Activated gamma-delta T cell (primary cell): ENCODE results near the gene PARK7.

Experiments
- DNase-seq: peaks from one replicate; lab custom pipeline; 2025; lab: John Stamatoyannopoulos, UW

PARK7 gene

DNA sequence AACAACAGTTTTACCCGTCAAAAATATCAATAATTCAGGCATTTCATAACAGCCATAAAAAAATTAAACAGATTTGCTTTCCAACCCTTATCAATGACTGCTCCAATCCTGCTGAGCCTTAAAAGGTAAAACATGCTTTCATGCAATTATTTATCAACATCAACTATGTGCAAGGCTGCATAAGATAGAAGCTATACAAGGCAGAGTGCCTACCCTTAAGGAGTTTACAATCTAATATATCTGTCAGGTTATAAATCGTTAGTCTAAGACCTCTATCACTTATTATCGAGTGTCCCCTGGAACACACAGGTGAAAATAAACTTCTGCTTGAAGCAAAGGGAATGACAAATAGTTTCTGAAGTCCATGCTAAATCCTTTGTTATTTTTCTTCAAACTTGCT, 62.8 kb downstream of the PARK7 start:
- no peak for DNase-seq

DNA sequence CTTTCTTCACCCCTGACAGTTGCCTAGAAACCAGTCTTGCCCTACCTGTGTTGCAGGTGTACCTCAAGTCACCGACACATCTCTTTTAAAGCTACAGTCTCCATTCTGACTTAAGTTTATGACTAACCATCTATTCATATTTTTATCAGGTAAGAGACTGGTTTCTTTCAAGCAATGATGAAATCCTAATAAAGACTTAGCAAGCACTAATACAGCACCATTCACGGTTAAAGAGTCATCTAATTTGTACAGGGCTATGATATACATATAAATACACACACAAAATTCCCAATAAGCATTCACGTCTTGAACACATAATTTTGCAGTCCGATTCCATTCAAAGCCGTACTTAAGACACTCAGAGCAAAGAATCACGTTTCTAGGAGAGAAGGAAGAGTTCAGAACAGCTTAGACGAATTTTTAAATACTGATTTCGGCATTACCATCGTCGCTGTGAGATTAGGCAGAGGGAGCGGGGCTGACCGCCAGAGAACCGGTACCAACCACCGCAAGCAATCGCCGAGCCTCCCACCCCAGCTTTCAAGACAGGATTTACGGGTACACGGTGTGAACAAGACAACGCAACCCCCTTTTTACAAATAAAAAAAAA, 63.7 kb downstream of the PARK7 start:
- no peak for DNase-seq

DNA sequence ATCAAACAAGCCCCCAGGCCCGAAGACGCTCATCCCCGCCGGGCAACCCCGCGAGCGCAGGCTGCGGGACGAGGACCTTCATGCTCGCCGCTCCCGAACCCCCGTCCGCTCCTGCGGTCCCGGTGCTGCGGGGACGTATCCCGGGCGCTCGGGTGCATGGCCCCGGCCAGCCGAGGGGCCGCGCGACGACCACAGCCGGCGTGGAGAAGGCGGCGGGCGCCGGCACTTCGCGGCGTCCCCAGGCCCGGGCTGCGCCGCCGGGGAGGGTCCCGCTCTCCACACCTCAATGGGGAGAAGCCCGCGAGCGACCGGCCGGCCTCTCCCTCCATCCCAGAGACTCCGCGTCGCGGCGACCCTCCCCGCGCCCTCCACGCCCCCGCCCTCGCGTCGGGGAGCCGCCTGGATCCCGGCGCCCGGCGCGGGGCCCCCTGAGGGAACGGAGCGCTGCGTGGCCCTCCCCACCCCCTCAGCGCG, 64.2 kb downstream of the PARK7 start:
- DNase-seq = no peak

DNA sequence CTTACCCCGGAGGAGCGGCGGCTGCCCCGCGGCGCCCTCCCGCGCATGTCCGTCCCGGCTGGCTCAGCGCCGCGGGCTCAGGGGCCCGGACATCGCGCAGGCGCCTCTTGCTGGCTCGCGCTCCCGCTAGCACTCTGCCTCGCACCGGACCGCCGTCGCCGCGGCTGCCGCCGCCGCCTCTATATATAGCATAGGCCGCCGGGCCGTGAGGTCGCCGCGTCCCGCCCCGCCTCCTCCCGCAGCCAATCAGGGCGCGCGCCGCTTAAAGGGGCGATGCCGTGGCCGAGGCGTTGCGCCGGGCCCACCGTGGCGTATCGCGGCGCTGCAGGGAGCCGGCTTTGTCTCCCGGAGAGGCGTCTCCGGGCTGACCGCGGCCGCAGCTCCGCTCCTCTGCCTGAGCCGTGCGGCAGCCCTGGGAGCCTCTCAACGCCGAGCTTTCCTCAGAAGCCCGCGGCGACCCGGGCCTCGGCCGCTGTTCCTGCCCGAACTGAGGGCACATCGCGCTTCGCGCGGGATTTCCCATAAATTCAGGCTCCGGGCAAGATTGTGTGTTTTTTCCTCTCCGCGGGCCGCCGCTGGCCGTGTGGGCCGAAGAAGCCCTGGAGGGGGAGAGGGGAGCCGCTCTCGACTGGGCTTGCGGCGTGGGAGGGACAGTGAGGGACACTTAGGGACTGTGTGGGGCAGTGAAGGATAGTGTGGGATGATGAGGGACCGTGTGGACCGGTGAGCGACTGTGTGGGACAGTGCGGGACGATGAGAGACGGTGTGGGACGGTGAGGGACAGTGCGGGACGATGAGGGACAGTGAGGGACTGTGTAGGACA, 64.9 kb downstream of the PARK7 start, which contains the start of gene ERRFI1:
Gene ERRFI1, minus strand, starts transcription at position 157 of the 823 bp plus-strand sequence. CDS start 10,690 bp downstream, outside the sequence.
- DNase-seq = peak; percentile 85

DNA sequence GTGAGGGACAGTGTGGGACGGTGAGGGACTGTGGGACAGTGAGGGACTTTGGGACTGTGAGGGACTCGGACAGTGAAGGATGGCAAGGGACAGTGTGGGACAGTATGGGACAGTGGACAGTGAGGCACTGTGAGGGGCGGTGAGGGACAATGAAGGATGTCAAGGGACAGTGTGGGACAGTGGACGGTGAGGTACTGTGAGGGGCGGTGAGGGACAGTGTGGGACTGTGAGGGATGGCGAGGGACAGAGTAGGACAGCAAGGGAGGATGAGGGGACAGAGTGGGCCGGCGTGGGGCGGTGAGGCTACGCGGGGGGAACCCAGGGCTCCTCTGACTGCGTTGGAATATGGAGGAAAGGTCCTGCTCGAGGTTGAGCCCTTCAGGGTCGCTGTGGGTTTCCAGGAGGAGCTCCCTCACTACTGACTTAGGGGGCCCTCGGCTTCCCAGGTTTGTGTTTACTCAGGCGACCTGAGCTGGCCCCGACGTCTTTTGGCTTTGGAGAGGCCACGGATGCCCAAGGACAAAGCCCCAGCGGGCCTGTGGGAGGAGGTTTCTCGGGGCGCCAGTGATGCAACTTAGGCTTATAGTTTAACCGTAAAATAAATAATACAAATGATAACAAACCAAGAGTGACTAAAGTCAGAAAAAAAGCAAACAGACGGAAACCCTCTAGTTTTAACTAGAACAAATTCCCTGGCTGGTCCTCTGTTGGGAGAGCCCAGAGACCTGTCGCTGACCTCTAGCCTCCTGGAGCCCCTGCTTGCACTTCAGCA, 65.7 kb downstream of the PARK7 start:
- no peak for DNase-seq

DNA sequence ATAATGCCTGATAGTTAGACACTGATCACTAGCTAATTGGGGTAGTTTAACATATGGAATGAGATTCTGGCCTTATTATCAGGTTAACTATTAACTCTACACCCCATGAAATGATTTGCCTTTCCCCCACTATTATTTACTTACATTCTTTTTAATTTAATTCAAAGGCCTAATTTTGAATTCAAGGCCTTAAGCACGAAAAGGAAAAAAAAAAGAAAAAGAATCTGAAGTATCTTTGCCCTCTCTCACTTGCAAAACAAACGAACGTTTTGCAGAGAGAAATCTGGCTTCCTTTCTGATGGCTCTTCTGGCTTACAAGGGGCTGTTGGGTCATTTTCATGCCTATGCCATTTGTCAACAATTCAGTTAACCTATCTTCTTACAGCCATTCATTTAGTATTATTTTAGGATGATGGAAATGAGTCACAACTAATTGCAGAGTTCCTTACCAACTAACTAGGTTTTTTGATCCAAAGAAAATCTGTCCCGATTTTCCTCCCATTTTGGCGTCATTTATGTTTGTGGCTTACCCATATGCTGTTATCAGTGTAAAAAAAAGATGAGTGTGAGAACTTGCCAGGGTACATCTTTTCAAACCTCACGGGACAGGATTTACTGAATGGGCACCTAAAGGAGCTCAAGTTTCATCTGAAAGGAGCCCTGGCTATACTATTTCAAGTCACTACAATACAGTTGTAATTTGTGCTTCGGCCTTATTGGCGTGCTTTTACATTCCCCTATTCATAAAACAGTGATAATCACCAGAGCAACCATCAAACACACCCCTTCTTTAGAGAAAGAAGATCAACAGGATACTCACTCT, 66.4 kb downstream of the PARK7 start:
- no peak for DNase-seq

DNA sequence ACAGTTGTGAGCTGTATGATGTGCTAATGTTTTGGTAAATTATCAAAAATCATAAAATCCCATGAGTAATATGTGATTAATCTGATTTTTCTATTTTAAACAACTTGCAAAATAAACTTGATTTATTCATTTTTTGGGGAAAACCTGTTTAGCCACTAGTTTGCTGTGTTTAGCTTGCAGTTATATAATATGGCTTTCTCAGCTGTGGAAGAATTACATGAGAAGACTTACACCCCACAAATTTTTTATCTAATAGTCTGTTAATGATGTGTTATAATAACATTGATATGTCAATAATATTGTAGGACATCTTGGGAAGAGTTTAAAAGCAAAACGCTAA, 67.0 kb downstream of the PARK7 start:
- no peak for DNase-seq

DNA sequence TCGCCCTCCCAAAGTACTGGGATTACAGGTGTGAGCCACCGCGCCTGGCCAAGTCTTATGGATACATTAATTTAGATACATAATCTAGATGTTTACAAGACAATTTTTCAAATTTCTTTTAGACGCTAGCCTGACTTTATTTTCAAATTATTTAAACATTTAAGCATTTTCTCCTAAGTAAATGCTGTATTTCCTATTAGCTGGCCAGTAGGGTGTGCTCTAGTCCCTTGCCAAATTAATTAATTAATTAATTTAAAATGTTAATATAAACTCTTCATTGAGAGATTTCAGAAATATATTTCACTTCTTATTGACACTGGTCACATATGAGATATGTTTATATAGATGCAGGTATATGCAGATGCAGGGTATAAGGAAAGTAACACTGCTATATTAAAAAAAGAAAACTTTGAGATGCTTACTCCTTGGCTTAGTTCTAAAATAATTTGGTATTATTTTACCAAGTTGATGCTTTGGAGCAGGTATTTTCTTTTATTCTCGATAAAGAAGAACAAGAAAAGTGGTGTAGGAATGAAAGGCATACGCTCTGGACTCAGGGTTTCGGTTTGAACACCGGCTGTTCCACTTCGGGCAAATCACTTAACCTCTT, 69.8 kb downstream of the PARK7 start:
- DNase-seq = no peak

DNA sequence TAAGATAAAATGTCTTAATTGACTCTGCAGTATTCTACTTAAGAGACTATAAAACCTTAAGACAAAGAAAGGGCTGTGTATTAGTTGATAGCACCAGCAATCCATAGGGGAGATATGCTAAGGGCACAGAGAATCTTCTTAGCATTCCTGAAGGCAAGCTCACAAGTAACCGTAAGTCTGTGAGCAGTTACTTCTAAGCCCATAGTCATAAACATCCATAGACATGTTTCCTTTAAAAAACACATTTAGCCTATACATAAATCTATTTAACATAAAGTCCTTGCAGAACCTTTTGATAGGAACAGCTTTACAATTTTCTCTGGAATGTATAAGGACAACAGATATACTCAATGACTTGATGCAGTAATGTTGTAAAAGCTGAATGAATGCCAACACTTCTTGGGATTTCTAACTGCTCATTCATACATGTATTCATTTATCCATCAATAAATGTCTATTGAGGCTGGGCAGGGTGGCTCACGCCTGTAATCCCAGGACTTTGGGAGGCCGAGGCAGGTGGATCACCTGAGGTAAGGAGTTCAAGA, 70.9 kb downstream of the PARK7 start:
- no peak for DNase-seq

DNA sequence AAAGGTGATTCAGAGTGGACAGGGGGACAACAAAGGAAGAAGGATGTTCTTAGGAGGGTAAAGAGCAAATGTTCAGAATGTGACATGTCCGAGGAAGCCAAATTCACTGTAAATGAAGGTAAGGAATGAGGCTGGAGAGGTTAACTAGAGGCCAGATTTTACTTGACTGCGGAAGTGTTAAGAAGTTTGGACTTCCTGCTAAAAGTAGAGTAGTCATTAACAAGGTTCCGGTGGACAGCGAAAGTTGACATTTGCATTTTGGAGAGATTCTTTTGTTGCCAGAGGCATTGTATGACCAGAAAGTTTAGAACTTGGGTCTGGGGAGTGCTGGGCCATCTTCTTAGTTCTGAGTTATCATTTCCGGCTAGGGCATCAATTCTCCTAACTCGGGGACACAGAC, 71.8 kb downstream of the PARK7 start:
- no peak for DNase-seq
